GM21529 (cell line): ENCODE results near the gene SAFB.
A peak's percentile ranks its signal among the peaks of the same experiment; 100 is the strongest.

Experiments used
- ATAC-seq: cut with Tn5 transposase; IDR thresholded peaks from one replicate; pipeline ENCODE4 v1.9.1; 2021; ENCODE audit not compliant: unreplicated experiment

Gene SAFB

DNA sequence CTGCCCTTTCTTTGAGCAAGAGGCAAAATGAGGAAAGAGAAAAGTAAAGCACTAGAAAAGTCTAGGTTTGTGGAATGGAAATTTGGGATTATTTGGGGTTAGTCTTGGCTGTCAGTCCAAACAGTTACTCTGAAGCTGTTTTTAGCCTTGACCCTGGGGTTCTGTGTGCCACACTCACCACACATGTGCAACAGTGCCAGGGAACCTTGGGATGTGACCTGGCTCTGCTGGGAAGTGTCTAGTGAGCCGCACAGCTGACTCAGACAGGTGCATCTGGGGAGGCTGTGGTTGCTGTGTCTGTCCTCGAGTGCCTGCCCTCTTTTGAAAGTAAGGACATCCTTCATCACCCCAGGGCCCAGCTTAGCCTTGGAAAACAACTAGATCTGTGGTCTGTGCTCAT lies 41.6 kb downstream of the SAFB start:
- no peak for ATAC-seq

GRCh38 chr19:5665781-5666513 lies 43.1 kb downstream of the SAFB start:
- ATAC-seq = no peak

DNA sequence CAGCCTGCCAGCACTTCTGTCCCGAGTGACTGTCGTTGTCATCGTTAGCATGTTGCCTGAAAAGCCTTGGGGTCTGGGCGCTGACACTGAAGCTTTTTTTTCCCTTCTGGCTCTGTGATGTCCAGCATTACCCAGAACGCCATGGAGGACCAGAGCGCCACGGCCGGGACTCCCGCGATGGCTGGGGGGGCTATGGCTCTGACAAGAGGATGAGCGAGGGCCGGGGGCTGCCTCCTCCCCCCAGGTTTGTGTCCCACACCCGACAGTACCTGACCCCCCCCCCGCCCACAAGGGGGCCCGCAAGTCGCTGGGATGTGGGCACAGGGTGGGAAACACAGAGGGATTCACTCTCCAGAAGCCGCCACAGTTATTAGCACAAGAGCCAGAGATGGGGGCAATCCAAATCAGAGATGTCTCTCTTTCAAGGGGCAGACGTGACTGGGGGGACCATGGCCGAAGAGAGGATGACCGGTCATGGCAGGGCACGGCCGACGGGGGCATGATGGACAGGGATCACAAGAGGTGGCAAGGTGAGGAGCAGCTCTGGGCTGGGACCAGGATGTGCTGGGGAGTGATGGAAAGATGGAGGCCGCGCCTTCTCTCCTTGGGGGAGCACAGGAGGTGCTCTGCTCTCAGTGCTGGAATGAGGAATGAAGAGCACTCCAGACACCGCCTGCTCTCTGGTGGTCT lies 44.2 kb downstream of the SAFB start:
- no peak for ATAC-seq

GRCh38 chr19:5667751-5668271 lies 44.9 kb downstream of the SAFB start:
- no peak for ATAC-seq

DNA sequence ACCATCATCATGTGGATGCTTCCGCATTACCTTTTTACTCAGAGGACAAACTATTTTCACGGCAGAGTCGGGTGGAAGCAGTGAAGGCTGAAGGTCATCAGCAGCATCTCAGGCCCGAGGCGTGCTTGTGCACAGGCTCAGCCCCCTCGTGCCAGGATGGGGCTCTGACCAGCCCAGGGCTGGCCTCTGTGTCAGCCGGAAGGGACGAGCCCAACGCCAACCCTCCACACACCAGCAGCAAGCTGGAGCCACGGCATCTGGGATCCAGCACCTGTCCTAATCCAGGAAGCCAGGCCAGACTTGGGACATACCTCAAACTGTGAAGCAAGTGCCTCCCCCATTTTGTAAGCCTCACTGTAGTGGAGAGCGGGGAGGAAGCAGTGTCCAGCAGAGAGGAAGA lies 46.3 kb downstream of the SAFB start:
- no peak for ATAC-seq

- ATAC-seq = no peak
Observed at GRCh38 chr19:5671600-5671999, 48.7 kb downstream of the SAFB start.

- no peak for ATAC-seq
Observed at GRCh38 chr19:5672708-5673459, 50.0 kb downstream of the SAFB start.

- no peak for ATAC-seq
Observed at GRCh38 chr19:5673752-5674151, 50.9 kb downstream of the SAFB start.

- no peak for ATAC-seq
Observed at GRCh38 chr19:5674714-5675113, 51.8 kb downstream of the SAFB start.

DNA sequence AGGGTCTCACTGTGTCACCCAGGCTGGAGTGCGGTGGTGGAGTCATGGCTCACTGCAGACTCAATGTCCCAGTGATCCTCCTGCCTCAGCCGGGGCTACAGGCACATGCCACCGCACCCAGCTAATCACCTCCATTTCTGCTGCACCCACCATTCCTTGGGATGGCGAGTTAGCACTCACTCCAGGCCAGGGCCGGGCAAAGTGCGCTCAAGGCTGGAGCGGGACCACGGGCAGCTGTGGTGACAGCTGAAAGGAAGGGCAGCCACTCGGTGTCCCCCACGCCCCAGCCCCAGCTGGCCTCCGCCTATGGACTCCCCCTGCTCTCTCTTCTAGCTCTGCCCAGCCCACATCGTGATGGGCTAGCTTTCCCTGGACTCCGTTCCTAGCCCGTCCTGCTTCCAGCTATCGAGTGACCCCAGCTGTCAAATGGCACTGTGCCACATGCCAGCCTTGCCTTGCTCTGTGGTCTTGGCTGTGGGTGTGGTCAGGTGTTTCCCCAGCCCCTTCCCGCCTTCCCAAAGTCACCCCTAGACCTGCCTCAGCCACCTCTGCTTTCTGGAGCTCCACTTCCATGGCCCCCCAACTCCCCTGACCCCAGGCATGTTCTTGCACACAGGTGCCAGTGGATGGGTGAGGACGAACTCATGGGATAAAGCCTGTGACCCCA lies 53.4 kb downstream of the SAFB start:
- ATAC-seq = no peak

DNA sequence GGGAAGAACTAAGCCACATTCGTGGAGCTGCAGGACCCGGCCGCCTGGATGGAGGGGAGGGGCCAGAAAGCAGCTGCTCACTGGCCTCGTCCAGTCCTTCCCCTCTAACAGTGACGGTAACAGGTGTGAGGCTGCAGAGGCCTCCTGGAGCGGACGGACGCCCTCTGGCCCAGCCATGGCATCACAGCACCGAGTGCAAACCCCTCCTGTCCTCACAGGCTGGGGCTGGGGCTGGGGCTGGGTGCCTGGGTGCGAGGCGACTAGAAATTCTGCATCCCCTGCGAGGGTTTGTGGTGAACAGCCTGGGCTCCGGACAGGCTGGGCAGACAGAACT lies 53.9 kb downstream of the SAFB start:
- ATAC-seq = no peak

GRCh38 chr19:5677136-5677535 lies 54.3 kb downstream of the SAFB start:
- ATAC-seq = no peak

DNA sequence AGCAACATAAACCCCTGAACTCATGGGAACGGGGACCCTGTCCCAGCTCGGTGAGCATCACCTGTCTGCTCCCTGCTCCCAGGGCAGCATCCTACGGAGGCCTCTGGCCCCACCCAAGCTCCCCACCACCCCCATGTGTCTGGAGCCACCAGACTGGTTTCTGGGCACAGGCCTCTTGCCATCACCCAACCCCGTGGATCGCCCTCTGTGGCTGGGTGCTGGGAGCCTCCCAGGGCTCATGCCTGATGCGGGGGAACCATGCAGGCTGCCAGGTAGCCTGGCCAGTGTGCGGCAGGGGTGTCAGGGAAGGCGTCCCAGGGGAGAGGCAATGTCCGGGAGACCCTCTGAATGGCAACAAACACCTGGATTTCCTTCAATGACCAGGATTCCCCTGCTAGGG lies 54.7 kb downstream of the SAFB start:
- ATAC-seq = no peak

- ATAC-seq = no peak
Observed at GRCh38 chr19:5678071-5678718, 55.3 kb downstream of the SAFB start.

- no peak for ATAC-seq
Observed at GRCh38 chr19:5679289-5680083, 56.6 kb downstream of the SAFB start.

DNA sequence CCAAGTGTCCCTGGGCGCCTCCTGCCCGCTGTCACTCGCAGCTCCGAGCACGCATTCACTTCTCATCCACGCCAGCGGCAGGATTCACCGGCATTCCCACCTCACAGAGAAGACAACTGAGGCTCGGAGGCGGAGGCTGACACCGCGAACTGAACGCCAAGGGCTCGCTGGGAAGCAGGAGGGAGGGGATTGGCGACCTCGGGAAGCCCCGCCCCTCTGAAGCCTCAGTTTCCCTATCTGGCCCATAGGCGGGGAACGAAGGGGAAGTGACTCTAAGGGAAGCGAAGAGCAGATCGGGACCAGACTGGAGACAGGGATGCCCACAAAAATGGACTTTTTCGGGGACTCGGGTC lies 57.2 kb downstream of the SAFB start:
- ATAC-seq = no peak

DNA sequence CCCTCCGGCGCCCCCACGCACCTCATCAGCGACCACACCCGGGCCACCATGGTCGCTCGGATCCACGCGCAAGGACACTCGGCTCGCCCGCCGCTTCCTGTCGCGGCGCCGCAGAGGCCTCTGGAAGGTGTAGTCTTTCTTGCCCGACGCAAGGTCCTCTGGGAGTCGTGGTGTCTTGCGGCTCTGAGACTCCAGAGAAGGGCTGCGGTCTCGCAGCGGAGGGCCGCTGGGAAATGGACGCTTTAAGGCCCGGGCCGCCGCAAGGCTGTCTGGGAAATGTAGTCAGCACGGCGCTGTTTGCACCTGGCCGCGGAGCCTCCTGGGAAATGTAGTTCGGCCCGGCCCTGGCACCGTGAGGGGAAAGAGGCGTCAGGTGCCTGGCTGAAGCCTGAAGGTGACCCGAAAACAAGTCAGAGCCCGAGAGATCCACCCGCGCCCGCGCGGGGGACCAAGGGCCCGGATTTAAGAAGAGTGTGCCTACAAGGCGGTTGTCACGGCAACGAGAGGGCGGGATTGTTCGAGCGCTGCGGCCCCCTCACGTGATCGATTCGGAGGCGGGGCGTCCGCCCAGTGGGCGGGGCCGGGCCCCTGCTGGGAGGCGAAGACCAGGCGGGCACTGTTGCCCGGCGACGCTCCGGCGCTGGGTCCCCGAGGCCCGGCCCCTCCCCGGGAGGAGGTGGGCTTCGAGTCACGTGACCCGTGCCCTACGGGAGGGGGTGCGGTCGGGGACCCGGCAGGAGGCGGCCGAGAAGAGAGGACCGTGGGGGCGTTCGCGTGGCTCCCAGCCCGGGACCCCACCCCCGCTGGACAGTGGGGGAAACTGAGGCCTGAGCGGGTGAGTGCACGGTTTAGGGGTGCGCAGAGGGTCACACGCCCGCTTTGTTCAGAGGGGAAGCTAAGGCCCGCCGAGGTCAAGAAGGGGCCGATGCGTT lies 57.8 kb downstream of the SAFB start, which contains the start of the genes HSD11B1L and MICOS13:
HSD11B1L (plus strand) TSS at position 591 of the 932 bp plus-strand sequence. CDS start 3,806 bp downstream, outside the sequence.
MICOS13 (minus strand) TSS at position 80 of the 932 bp plus-strand sequence; CDS start at position 50, 30 bp downstream.
- ATAC-seq = peak; percentile 88

DNA sequence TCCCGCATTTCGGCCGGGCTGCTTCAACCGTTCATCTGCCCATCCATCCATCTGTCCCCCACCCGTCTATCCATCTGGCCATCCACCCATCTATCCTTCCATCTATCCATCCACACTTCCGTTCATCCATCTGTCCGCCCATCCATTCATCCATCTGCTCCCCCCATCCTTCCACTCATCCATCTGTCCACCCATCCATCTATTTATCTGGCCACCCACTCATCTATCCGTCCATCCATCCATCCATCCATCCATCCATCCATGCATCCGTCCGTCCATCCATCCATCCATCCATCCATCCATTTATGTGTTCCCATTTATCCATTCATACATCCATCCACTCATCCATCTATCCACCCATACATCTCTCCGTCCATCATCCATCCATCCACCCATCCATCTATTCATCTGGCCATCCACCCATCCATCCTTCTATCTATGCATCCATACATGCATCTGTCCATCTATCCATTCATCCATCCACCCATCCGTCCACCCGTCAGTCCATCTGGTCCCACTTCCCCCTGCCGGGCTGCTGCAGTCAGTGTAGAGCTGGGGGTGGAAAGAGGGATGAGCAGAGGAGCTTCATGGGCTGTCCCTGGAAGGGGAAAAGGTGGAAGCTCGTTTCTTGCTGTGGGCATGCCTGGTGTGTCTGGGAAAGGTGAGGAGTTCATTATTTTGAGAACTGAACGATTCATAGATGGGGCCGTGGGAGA lies 58.7 kb downstream of the SAFB start:
- no peak for ATAC-seq
